Heart left ventricle (tissue), 16 donors: ENCODE data around the gene MTM1. TPM values are rescaled to one million over a fixed set of nuclear protein-coding genes. Genes with fewer than 3 reads are reported as not detected.

ENCODE experiments used
- ATAC-seq, 4 donors: fragments of 200-7000 bp; cut with Tn5 transposase; one replicate each; pipeline ENCODE4 v1.9.1; 2020 to 2022; ENCODE audit warnings: moderate library complexity in 4 of 4, mild to moderate bottlenecking in 3 of 4, moderate number of reproducible peaks in 1 of 4
- DNase-seq, 5 donors: peaks; one replicate each; pipeline ENCODE4 v3.0.0-alpha.2; 2020
- H3K27ac ChIP-seq, 12 donors: fragments of 200-600 bp; sonication (generic) in 4 of 12; one replicate each; pipeline versions ENCODE4 v1.5.0 to v1.8.0; 2016 to 2022; ENCODE audit warnings: mild to moderate bottlenecking in 2 of 12
- H3K27me3 ChIP-seq, 9 donors: fragments of 200-600 bp; sonication (generic) in 2 of 9; one replicate each; pipeline versions ENCODE4 v1.5.1 to v1.8.0; 2016 to 2022; ENCODE audit warnings: mild to moderate bottlenecking in 3 of 9
- H3K36me3 ChIP-seq, 9 donors: fragments of 200-600 bp; sonication (generic) in 2 of 9; one replicate each; pipeline versions ENCODE4 v1.5.0 to v1.8.0; 2018 to 2022; ENCODE audit warnings: mild to moderate bottlenecking in 2 of 9
- H3K4me1 ChIP-seq, 12 donors: fragments of 200-600 bp; sonication (generic) in 4 of 12; one replicate each; pipeline versions ENCODE4 v1.5.0 to v1.8.0; 2016 to 2022; ENCODE audit warnings: mild to moderate bottlenecking in 3 of 12
- H3K4me3 ChIP-seq, 12 donors: fragments of 200-600 bp; sonication (generic) in 4 of 12; one replicate each; pipeline versions ENCODE4 v1.5.0 to v1.8.0; 2017 to 2022; ENCODE audit warnings: mild to moderate bottlenecking in 9 of 12, moderate library complexity in 4 of 12
- H3K9me3 ChIP-seq, 12 donors: fragments of 200-600 bp; sonication (generic) in 4 of 12; one replicate each; pipeline versions ENCODE4 v1.5.0 to v1.8.0; 2016 to 2022; ENCODE audit warnings: mild to moderate bottlenecking in 1 of 12
- POLR2A ChIP-seq, 2 donors: fragments of 450-650 bp; IDR thresholded peaks; one replicate each; pipeline ENCODE4 v1.6.1; 2017; ENCODE audit warnings: antibody characterized with exemption in 2 of 2, mild to moderate bottlenecking in 2 of 2, moderate library complexity in 2 of 2
- WGBS, 4 donors: extraction: QIAGEN DNeasy Blood & Tissue Kit in 2 of 4; methylation state at CpG; one replicate each; pipeline versions ENCODE4 v1.1.5 to v1.1.7; 2013 to 2018; 5-methylcytosine and 5-hydroxymethylcytosine counted together
- intact Hi-C, 10 donors: fragments of 100-400 bp; cut with DNase I; formaldehyde crosslinking; loops; one replicate each; pipeline versions ENCODE4 v1.11.1 to v1.14.2; 2022
- polyA plus RNA-seq, 2 donors: library from polyadenylated mRNA; stranded (reverse); fragments of 200-250 nt; gene quantifications; one replicate each; pipeline ENCODE4 v1.2.3, GENCODE V29; 2013
- total RNA-seq, 9 donors: library from RNA; depleted of rRNA in 2 of 9; stranded (reverse); fragments of >200 nt in 2 of 9; fragmentation: NEBNext Ultra II Directional in 3 of 9; extraction: Animal tissue kit (Norgen Biotek cat#: 25700) in 3 of 9; gene quantifications; one replicate each; pipeline versions ENCODE4 v1.1.0 to v1.2.4, GENCODE V29; 2016 to 2023
- TF ChIP-seq, protein P1 (sequence below), 12 donors: fragments of 200-600 bp; sonication (generic) in 4 of 12; IDR thresholded peaks; one replicate each; pipeline versions ENCODE4 v1.5.0 to v1.8.0; 2018 to 2022; ENCODE audit warnings: antibody characterized with exemption in 12 of 12, mild to moderate bottlenecking in 5 of 12
- donor health status: ischemic (EF 13 %, LVEDD 7.1; RV severe dilation, severe dysfunction).
- donor health status: healthy with polysubstance abuse.
- donor health status: DM: no; HTN: yes; CAD: no.
- donor health status: DM: no; HTN: no; CAD: no.
- donor health status: ischemic (EF 25% LVEDD 6.9; RV normal size, moderate dysfunction).
- donor health status: ischemic (EF 25% LVEDD 5.7; RV mildly dilated, moderate dysfunction).
- donor health status: healthy.
- donor health status: DM: yes; HTN: yes; CAD: no.
- donor health status: ischemic (EF 35%, LVEDD 5.7; RV mildly dilated, moderate dysfunction).
- donor health status: nonischemic (EF 11% LVEDD 7.7; RV severe dilation, severe dysfunction).
- donor health status: DM: yes; HTN: yes; CAD: no.
- donor health status: PGD.
- donor health status: ischemic (EF 29% LVEDD 5.4; RV normal size, mild dysfunction).
- donor health status: nonischemic (EF 23%, LVEDD 6.1; RV moderate dilation, normal function).

MTM1 gene
- total and polyA plus RNA-seq, 11 donors = 2.2 to 18.9 (median 10.1) TPM

- WGBS, 4 donors = 80 to 99% (median 90%) methylated on average over 2 of the region's 2 CpGs
- ATAC-seq = no peak
- TF ChIP-seq, protein P1, sequence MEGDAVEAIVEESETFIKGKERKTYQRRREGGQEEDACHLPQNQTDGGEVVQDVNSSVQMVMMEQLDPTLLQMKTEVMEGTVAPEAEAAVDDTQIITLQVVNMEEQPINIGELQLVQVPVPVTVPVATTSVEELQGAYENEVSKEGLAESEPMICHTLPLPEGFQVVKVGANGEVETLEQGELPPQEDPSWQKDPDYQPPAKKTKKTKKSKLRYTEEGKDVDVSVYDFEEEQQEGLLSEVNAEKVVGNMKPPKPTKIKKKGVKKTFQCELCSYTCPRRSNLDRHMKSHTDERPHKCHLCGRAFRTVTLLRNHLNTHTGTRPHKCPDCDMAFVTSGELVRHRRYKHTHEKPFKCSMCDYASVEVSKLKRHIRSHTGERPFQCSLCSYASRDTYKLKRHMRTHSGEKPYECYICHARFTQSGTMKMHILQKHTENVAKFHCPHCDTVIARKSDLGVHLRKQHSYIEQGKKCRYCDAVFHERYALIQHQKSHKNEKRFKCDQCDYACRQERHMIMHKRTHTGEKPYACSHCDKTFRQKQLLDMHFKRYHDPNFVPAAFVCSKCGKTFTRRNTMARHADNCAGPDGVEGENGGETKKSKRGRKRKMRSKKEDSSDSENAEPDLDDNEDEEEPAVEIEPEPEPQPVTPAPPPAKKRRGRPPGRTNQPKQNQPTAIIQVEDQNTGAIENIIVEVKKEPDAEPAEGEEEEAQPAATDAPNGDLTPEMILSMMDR (IDR thresholded peaks at IDR 0.05) = no peak
- TF ChIP-seq POLR2A (IDR thresholded peaks at IDR 0.05) = no peak
Observed at GRCh38 chrX:150643958-150644357, 75.5 kb downstream of the MTM1 start.

GRCh38 chrX:150644422-150644821 lies 76.0 kb downstream of the MTM1 start:
- ATAC-seq = no peak
- intact Hi-C loops = no loop called here
- TF ChIP-seq POLR2A (IDR thresholded peaks at IDR 0.05) = no peak
- TF ChIP-seq, protein P1 (IDR thresholded peaks at IDR 0.05) = no peak

More at GRCh38 chrX:150643958-150644357, 75.5 kb downstream of the MTM1 start:
- Histone ChIP-seq H3K4me3 (no peak overlapping the region), H3K27me3 (no peaks in the 10 kb centered on the region), H3K4me1 (no peaks in the 10 kb centered on the region), H3K36me3 (peaks cover 0 to 72% (median 46%) of the 10 kb centered on the region in 9 donors), H3K9me3 (no peaks in the 10 kb centered on the region), H3K27ac (no peak overlapping the region)
- intact Hi-C loops = no loop called here
- no peak for DNase-seq

DNA sequence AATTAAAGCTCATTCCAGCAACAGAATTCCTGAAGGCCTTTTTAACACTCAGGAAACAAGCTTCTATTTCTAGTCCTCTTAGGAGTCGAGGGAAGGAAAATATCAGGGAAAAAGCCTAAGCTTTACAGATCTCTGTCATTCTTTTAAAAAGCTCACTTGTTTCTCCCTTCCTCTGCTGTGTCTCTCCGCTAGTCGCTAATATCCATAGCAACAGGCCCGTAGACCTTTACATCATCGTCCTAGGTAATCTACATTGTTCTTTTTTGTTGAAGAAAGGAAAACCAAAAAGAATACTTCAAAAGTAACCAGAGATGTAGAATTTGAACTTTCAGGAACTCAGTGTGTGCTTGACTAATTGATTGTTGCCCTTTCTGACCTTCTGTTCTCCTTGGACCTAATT lies 78.9 kb downstream of the MTM1 start:
- no peak overlapping the region for H3K4me3 ChIP-seq
- no peak for DNase-seq
- no peak for TF ChIP-seq POLR2A (IDR thresholded peaks at IDR 0.05)
- TF ChIP-seq, protein P1 (IDR thresholded peaks at IDR 0.05) = no peak

More at GRCh38 chrX:150644422-150644821, 76.0 kb downstream of the MTM1 start:
- no peaks in the 10 kb centered on the region for H3K4me1 ChIP-seq
- no peak overlapping the region for H3K4me3 ChIP-seq
- no peaks in the 10 kb centered on the region for H3K27me3 ChIP-seq
- no peaks in the 10 kb centered on the region for H3K9me3 ChIP-seq
- DNase-seq = no peak
- H3K36me3 ChIP-seq = peaks cover 0 to 68% (median 42%) of the 10 kb centered on the region in 9 donors
- 78 to 96% (median 89%) methylated on average over 4 of the region's 4 CpGs for WGBS, 4 donors
- H3K27ac ChIP-seq = no peak overlapping the region

GRCh38 chrX:150648296-150648940 lies 80.0 kb downstream of the MTM1 start:
- TF ChIP-seq POLR2A (IDR thresholded peaks at IDR 0.05) = no peak
- TF ChIP-seq, protein P1 (IDR thresholded peaks at IDR 0.05) = no peak
- H3K36me3 ChIP-seq = peaks cover 0 to 59% (median 18%) of the 10 kb centered on the region in 9 donors
- no peak overlapping the region for H3K4me3 ChIP-seq
- DNase-seq (no peak), ATAC-seq (no peak)
- intact Hi-C loops = no loop called here
- no peaks in the 10 kb centered on the region for H3K4me1 ChIP-seq
- H3K27me3 ChIP-seq = no peaks in the 10 kb centered on the region
- no peaks in the 10 kb centered on the region for H3K9me3 ChIP-seq
- 65 to 85% (median 76%) methylated on average over 4 of the region's 4 CpGs for WGBS, 4 donors
- H3K27ac ChIP-seq = no peak overlapping the region

More for the DNA sequence above, 78.9 kb downstream of the MTM1 start:
- ATAC-seq = no peak
- H3K9me3 ChIP-seq = no peaks in the 10 kb centered on the region
- intact Hi-C loops = no loop called here
- no peaks in the 10 kb centered on the region for H3K27me3 ChIP-seq
- 70 to 83% (median 75%) methylated on average over 5 of the region's 5 CpGs for WGBS, 4 donors
- H3K27ac ChIP-seq = no peak overlapping the region
- peaks cover 0 to 64% (median 24%) of the 10 kb centered on the region in 9 donors for H3K36me3 ChIP-seq
- H3K4me1 ChIP-seq = no peaks in the 10 kb centered on the region
